ENCODE measurements around the gene PSAT1. TPM values are rescaled to one million over a fixed set of nuclear protein-coding genes. Genes with fewer than 3 reads are reported as not detected.

PSAT1 gene
- polyA plus RNA-seq, 1 donor from 2014 or later: 5.2 TPM

- no peaks in the 10 kb centered on the region for H3K9me3 Mint-ChIP-seq
- peaks cover 4% of the 10 kb centered on the region for H3K36me3 Mint-ChIP-seq
- H3K4me1 Mint-ChIP-seq: peaks cover 9 to 14% (median 11%) of the 10 kb centered on the region in 3 donors
- H3K27ac Mint-ChIP-seq: no peak overlapping the region
- no peaks in the 10 kb centered on the region for H3K27me3 Mint-ChIP-seq
- peak overlapping the region in 1 of 4 donors; percentile 4 for H3K4me3 Mint-ChIP-seq
Observed at GRCh38 chr9:78300209-78300608, 3.3 kb downstream of the PSAT1 start.

- Mint-ChIP-seq H3K27ac (no peak overlapping the region), H3K9me3 (no peaks in the 10 kb centered on the region), H3K27me3 (no peaks in the 10 kb centered on the region), H3K4me3 (no peak overlapping the region), H3K36me3 (peaks cover 4% of the 10 kb centered on the region), H3K4me1 (peaks cover 6 to 10% (median 10%) of the 10 kb centered on the region in 3 donors)
Observed at GRCh38 chr9:78301466-78301865, 4.5 kb downstream of the PSAT1 start.

- no peaks in the 10 kb centered on the region for H3K9me3 Mint-ChIP-seq
- no peak overlapping the region for H3K4me3 Mint-ChIP-seq
- H3K36me3 Mint-ChIP-seq: peaks cover 11% of the 10 kb centered on the region
- H3K27me3 Mint-ChIP-seq: no peaks in the 10 kb centered on the region
- H3K4me1 Mint-ChIP-seq: peaks cover 0 to 4% (median 0%) of the 10 kb centered on the region in 3 donors
- peak overlapping the region in 1 of 3 donors; percentile 69 for H3K27ac Mint-ChIP-seq
Observed at GRCh38 chr9:78303377-78304062, 6.6 kb downstream of the PSAT1 start.

- H3K27me3 Mint-ChIP-seq: no peaks in the 10 kb centered on the region
- H3K4me3 Mint-ChIP-seq: peak overlapping the region in 1 of 4 donors; percentile 33
- peaks cover 11% of the 10 kb centered on the region for H3K36me3 Mint-ChIP-seq
- H3K9me3 Mint-ChIP-seq: no peaks in the 10 kb centered on the region
- peaks cover 0 to 4% (median 0%) of the 10 kb centered on the region in 3 donors for H3K4me1 Mint-ChIP-seq
- H3K27ac Mint-ChIP-seq: no peak overlapping the region
Observed at GRCh38 chr9:78304357-78304756, 7.4 kb downstream of the PSAT1 start.

GRCh38 chr9:78306222-78307076 lies 9.5 kb downstream of the PSAT1 start:
- no peaks in the 10 kb centered on the region for H3K27me3 Mint-ChIP-seq
- no peak overlapping the region for H3K4me3 Mint-ChIP-seq
- peaks cover 14% of the 10 kb centered on the region for H3K36me3 Mint-ChIP-seq
- H3K9me3 Mint-ChIP-seq: no peaks in the 10 kb centered on the region
- H3K27ac Mint-ChIP-seq: no peak overlapping the region
- H3K4me1 Mint-ChIP-seq: peaks cover 0 to 4% (median 0%) of the 10 kb centered on the region in 3 donors

- Mint-ChIP-seq H3K27me3 (no peaks in the 10 kb centered on the region), H3K4me3 (no peak overlapping the region), H3K4me1 (peaks cover 0 to 4% (median 0%) of the 10 kb centered on the region in 3 donors), H3K27ac (peak overlapping the region in 1 of 3 donors; percentile 68), H3K36me3 (peaks cover 21% of the 10 kb centered on the region), H3K9me3 (no peaks in the 10 kb centered on the region)
Observed at GRCh38 chr9:78307360-78307759, 10.4 kb downstream of the PSAT1 start.

- Mint-ChIP-seq H3K27ac (no peak overlapping the region), H3K9me3 (no peaks in the 10 kb centered on the region)
Observed at GRCh38 chr9:78309066-78309465, 12.1 kb downstream of the PSAT1 start.

GRCh38 chr9:78311075-78311474 lies 14.2 kb downstream of the PSAT1 start:
- Mint-ChIP-seq H3K4me3 (no peak overlapping the region), H3K27ac (no peak overlapping the region), H3K36me3 (peaks cover 19% of the 10 kb centered on the region), H3K4me1 (peaks cover 0 to 3% (median 0%) of the 10 kb centered on the region in 3 donors), H3K27me3 (no peaks in the 10 kb centered on the region), H3K9me3 (no peaks in the 10 kb centered on the region)

More at GRCh38 chr9:78309066-78309465, 12.1 kb downstream of the PSAT1 start:
- Mint-ChIP-seq H3K4me1 (peaks cover 0 to 3% (median 0%) of the 10 kb centered on the region in 3 donors), H3K27me3 (no peaks in the 10 kb centered on the region), H3K36me3 (peaks cover 22% of the 10 kb centered on the region), H3K4me3 (no peak overlapping the region)

GRCh38 chr9:78311886-78312524 lies 15.1 kb downstream of the PSAT1 start:
- H3K4me1 Mint-ChIP-seq: peaks cover 0 to 2% (median 0%) of the 10 kb centered on the region in 3 donors
- H3K27ac Mint-ChIP-seq: no peak overlapping the region
- H3K36me3 Mint-ChIP-seq: peaks cover 23% of the 10 kb centered on the region

GRCh38 chr9:78314550-78314949 lies 17.6 kb downstream of the PSAT1 start:
- no peaks in the 10 kb centered on the region for H3K27me3 Mint-ChIP-seq
- H3K4me1 Mint-ChIP-seq: no peaks in the 10 kb centered on the region
- H3K27ac Mint-ChIP-seq: peak overlapping the region in 1 of 3 donors; percentile 91
- H3K9me3 Mint-ChIP-seq: no peaks in the 10 kb centered on the region
- no peak overlapping the region for H3K4me3 Mint-ChIP-seq
- peaks cover 17% of the 10 kb centered on the region for H3K36me3 Mint-ChIP-seq

More at GRCh38 chr9:78311886-78312524, 15.1 kb downstream of the PSAT1 start:
- Mint-ChIP-seq H3K4me3 (no peak overlapping the region), H3K27me3 (no peaks in the 10 kb centered on the region), H3K9me3 (no peaks in the 10 kb centered on the region)

GRCh38 chr9:78314953-78315870 lies 18.3 kb downstream of the PSAT1 start:
- Mint-ChIP-seq H3K27ac (peak overlapping the region in 1 of 3 donors; percentile 91), H3K4me3 (no peak overlapping the region), H3K27me3 (no peaks in the 10 kb centered on the region), H3K36me3 (peaks cover 15% of the 10 kb centered on the region), H3K4me1 (no peaks in the 10 kb centered on the region), H3K9me3 (no peaks in the 10 kb centered on the region)

GRCh38 chr9:78316166-78316892 lies 19.4 kb downstream of the PSAT1 start:
- H3K4me1 Mint-ChIP-seq: no peaks in the 10 kb centered on the region
- peaks cover 15% of the 10 kb centered on the region for H3K36me3 Mint-ChIP-seq
- H3K27ac Mint-ChIP-seq: no peak overlapping the region
- H3K27me3 Mint-ChIP-seq: no peaks in the 10 kb centered on the region
- H3K9me3 Mint-ChIP-seq: no peaks in the 10 kb centered on the region
- H3K4me3 Mint-ChIP-seq: no peak overlapping the region

- H3K36me3 Mint-ChIP-seq: peaks cover 7% of the 10 kb centered on the region
- H3K4me1 Mint-ChIP-seq: no peaks in the 10 kb centered on the region
- H3K27me3 Mint-ChIP-seq: no peaks in the 10 kb centered on the region
- H3K4me3 Mint-ChIP-seq: no peak overlapping the region
- H3K9me3 Mint-ChIP-seq: no peaks in the 10 kb centered on the region
- H3K27ac Mint-ChIP-seq: no peak overlapping the region
Observed at GRCh38 chr9:78319197-78320029, 22.5 kb downstream of the PSAT1 start.
